Left lung (tissue), 10 donors: ENCODE measurements around the gene ELANE. TPM values are rescaled to one million over a fixed set of nuclear protein-coding genes. Genes with fewer than 3 reads are reported as not detected.

Experiments
- ATAC-seq: fragments of 200-7000 bp; cut with Tn5 transposase; one replicate; pipeline ENCODE4 v1.9.1; 2020; ENCODE audit warnings: moderate library complexity
- DNase-seq, 4 donors: peaks; one replicate each; pipeline ENCODE4 v3.0.0-alpha.2; 2013 to 2020
- H3K27ac ChIP-seq, 2 donors: fragments of 200-600 bp; sonication (generic) in 1 of 2; one replicate each; pipeline versions ENCODE4 v1.5.0 to v1.8.0; 2020 to 2021
- H3K27me3 ChIP-seq, 2 donors: fragments of 200-600 bp; sonication (generic) in 1 of 2; one replicate each; pipeline versions ENCODE4 v1.5.0 to v1.8.0; 2020 to 2021
- H3K36me3 ChIP-seq, 2 donors: fragments of 200-600 bp; sonication (generic) in 1 of 2; one replicate each; pipeline versions ENCODE4 v1.5.0 to v1.8.0; 2020 to 2021
- H3K4me1 ChIP-seq, 2 donors: fragments of 200-600 bp; one replicate each; pipeline ENCODE4 v1.8.0; 2021
- H3K4me3 ChIP-seq, 2 donors: fragments of 200-600 bp; sonication (generic) in 1 of 2; one replicate each; pipeline versions ENCODE4 v1.5.0 to v1.8.0; 2020 to 2021; ENCODE audit warnings: mild to moderate bottlenecking in 1 of 2
- H3K9me3 ChIP-seq, 2 donors: fragments of 200-600 bp; sonication (generic) in 1 of 2; one replicate each; pipeline versions ENCODE4 v1.5.0 to v1.8.0; 2020 to 2021
- intact Hi-C, 2 donors: fragments of 100-400 bp; cut with DNase I; formaldehyde crosslinking; loops; one replicate each; pipeline versions ENCODE4 v1.11.2 to v1.14.2; 2022
- polyA plus RNA-seq, 6 donors: library from polyadenylated mRNA; unstranded; fragments of 120-200 nt; gene quantifications; one replicate each; pipeline ENCODE4 v1.2.1, GENCODE V29; 2013; ENCODE audit not compliant: insufficient read length in 6 of 6
- total RNA-seq, 2 donors: library from RNA; stranded (reverse); fragmentation: NEBNext Ultra II Directional; extraction: Animal tissue kit (Norgen Biotek cat#: 25700); gene quantifications; one replicate each; pipeline ENCODE4 v1.2.1, GENCODE V29; 2021
- TF ChIP-seq, protein P1 (sequence below), 2 donors: fragments of 200-600 bp; sonication (generic) in 1 of 2; IDR thresholded peaks; one replicate each; pipeline versions ENCODE4 v1.5.0 to v1.8.0; 2021; ENCODE audit warnings: antibody characterized with exemption in 2 of 2
- donor health status: DM: no; HTN: yes; CAD: no.
- donor health status: DM: no; HTN: no; CAD: no.

The ELANE gene
- total and polyA plus RNA-seq, 8 donors, result 0.70 to 2.2 (median 1.2) TPM

DNA sequence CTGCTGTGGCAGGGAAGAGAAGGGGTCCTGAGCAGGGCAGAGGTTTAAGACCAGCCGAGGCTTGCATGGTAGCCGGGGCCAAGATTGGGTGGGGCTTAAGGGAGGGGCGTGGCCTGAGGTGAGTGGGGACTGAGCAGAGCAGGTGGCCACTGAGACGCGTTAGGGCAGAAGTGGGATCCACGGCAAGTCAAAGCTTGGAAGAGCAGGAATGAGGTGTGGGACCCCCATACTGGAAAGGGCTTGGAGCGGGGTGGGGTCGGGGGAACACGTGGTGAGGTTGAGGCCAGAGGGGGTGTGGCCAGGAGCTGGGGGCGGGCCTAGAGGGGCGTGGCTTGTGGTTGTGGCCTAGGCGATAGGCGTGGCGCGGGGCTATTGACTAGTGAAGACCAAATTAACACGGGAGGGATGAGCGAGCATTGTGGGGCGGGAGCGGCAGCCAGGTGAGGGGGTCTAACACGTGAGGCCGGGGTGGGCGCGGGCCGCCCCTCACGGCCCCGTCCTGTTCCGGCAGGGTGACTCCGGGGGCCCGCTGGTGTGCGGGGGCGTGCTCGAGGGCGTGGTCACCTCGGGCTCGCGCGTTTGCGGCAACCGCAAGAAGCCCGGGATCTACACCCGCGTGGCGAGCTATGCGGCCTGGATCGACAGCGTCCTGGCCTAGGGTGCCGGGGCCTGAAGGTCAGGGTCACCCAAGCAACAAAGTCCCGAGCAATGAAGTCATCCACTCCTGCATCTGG, 10.6 kb downstream of the ELANE start:
- Histone ChIP-seq H3K9me3 (no peaks in the 10 kb centered on the region), H3K4me3 (peak overlapping the region in 1 of 2 donors; percentile 30), H3K27ac (no peak overlapping the region), H3K4me1 (peaks cover 0 to 50% of the 10 kb centered on the region in 2 donors), H3K36me3 (peaks cover 0 to 6% of the 10 kb centered on the region in 2 donors), H3K27me3 (peaks cover 0 to 37% of the 10 kb centered on the region in 2 donors)
- intact Hi-C loops, result no loop called here
- DNase-seq, result peak in 2 of 4 donors; percentile 74 to 89
- peak; percentile 35 for ATAC-seq
- TF ChIP-seq, protein P1, sequence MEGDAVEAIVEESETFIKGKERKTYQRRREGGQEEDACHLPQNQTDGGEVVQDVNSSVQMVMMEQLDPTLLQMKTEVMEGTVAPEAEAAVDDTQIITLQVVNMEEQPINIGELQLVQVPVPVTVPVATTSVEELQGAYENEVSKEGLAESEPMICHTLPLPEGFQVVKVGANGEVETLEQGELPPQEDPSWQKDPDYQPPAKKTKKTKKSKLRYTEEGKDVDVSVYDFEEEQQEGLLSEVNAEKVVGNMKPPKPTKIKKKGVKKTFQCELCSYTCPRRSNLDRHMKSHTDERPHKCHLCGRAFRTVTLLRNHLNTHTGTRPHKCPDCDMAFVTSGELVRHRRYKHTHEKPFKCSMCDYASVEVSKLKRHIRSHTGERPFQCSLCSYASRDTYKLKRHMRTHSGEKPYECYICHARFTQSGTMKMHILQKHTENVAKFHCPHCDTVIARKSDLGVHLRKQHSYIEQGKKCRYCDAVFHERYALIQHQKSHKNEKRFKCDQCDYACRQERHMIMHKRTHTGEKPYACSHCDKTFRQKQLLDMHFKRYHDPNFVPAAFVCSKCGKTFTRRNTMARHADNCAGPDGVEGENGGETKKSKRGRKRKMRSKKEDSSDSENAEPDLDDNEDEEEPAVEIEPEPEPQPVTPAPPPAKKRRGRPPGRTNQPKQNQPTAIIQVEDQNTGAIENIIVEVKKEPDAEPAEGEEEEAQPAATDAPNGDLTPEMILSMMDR (IDR thresholded peaks at IDR 0.05), result no peak

DNA sequence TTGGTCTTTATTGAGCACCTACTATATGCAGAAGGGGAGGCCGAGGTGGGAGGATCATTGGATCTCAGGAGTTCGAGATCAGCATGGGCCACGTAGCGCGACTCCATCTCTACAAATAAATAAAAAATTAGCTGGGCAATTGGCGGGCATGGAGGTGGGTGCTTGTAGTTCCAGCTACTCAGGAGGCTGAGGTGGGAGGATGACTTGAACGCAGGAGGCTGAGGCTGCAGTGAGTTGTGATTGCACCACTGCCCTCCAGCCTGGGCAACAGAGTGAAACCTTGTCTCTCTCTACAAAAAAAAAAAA, 11.2 kb downstream of the ELANE start:
- intact Hi-C loops, result no loop called here

DNA sequence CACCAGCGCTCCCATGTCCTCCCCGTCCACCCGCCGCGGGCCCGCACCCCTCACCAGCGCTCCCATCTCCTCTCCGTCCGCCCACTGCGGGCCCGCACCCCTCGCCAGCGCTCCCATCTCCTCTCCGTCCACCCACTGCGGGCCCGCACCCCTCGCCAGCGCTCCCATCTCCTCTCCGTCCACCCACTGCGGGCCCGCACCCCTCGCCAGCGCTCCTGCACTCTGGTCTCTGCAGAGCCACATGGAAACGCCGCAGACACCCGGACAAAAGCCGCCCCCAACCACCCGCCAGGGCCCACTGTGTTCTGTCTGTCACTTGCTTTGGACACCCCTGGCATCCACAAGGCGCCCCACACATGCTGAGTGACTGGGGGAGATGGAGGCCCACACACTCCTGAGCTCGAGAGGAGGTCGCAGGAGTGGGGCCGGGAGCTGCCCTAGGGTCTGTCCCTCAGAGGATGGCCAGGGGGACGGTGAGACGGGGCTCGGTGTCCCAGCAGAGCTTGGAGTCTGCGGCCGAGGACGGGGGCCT, 14.7 kb downstream of the ELANE start:
- ATAC-seq (no peak), DNase-seq (no peak)
- Histone ChIP-seq H3K4me3 (no peak overlapping the region), H3K9me3 (no peaks in the 10 kb centered on the region), H3K36me3 (peaks cover 0 to 42% of the 10 kb centered on the region in 2 donors), H3K27me3 (no peaks in the 10 kb centered on the region), H3K27ac (no peak overlapping the region), H3K4me1 (peaks cover 0 to 39% of the 10 kb centered on the region in 2 donors)
- intact Hi-C loops, result no loop called here
- TF ChIP-seq, protein P1 (IDR thresholded peaks at IDR 0.05), result no peak

More for the DNA sequence above, 11.2 kb downstream of the ELANE start:
- Histone ChIP-seq H3K27ac (peak overlapping the region in 1 of 2 donors; percentile 85), H3K4me1 (peaks cover 0 to 50% of the 10 kb centered on the region in 2 donors), H3K36me3 (peaks cover 0 to 11% of the 10 kb centered on the region in 2 donors), H3K4me3 (peak overlapping the region in 1 of 2 donors; percentile 30), H3K27me3 (peaks cover 0 to 32% of the 10 kb centered on the region in 2 donors), H3K9me3 (no peaks in the 10 kb centered on the region)
- TF ChIP-seq, protein P1 (IDR thresholded peaks at IDR 0.05), result no peak
- ATAC-seq (no peak), DNase-seq (no peak)

DNA sequence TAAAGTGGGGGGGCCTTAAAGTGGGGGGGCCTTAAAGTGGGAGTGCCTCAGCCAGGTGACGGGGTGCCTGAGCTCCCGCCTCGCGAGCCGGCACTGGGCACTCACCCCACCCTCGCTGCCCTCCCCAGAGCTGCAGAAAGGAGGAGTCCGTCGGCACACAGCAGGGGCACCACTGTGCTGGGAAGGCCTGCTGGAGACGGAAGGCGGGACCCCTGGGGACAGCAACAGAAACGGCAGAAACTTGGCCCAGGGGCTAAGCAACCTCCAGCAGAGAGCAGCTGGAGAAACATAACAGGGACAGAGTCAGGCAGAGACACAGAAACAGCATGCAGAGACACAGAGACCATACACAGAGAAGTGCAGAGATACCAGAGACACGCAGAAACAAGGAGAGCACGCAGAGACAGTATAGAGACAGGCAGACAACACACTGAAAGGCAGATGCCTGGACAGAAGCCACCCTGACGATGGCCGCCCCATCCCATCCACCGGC, 15.2 kb downstream of the ELANE start:
- Histone ChIP-seq H3K9me3 (no peaks in the 10 kb centered on the region), H3K36me3 (peaks cover 0 to 42% of the 10 kb centered on the region in 2 donors), H3K4me1 (peaks cover 0 to 42% of the 10 kb centered on the region in 2 donors), H3K4me3 (no peak overlapping the region), H3K27me3 (no peaks in the 10 kb centered on the region), H3K27ac (no peak overlapping the region)
- intact Hi-C loops, result no loop called here
- TF ChIP-seq, protein P1 (IDR thresholded peaks at IDR 0.05), result no peak
- DNase-seq (no peak), ATAC-seq (no peak)

DNA sequence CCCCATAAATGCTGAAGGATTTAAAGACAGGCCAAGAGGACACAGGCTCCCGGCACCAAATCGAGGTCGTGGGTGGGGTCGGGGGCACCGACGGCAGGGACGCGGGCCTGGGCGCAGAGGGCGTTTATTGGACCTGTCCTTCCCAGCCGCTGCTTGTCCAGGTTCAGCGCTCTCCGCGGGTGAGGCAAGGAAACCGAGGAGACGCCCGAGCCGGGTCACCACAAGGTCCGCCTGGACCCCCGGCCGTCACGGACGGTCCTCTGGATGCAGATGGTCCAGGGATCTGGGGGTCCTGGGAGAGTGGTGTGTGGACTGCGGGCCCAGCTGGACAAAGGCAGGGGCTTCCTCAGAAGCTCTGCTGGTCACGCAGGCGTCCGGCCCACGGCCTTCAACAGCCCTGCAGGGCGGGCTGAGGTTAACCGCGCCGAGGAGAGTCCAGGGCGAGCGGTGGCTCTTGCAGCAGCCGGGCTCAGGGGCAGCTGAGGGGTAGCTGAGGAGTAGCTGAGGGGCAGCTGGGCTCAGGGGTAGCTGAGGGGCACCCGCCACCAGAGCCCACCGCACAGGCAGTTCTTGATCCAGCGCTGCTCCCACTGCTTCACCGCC, 15.9 kb downstream of the ELANE start:
- no peak overlapping the region for H3K4me3 ChIP-seq
- DNase-seq, result no peak
- no peak for ATAC-seq
- no peaks in the 10 kb centered on the region for H3K27me3 ChIP-seq
- intact Hi-C loops, result no loop called here
- H3K4me1 ChIP-seq, result peaks cover 0 to 39% of the 10 kb centered on the region in 2 donors
- peaks cover 0 to 42% of the 10 kb centered on the region in 2 donors for H3K36me3 ChIP-seq
- no peaks in the 10 kb centered on the region for H3K9me3 ChIP-seq
- H3K27ac ChIP-seq, result no peak overlapping the region
- TF ChIP-seq, protein P1 (IDR thresholded peaks at IDR 0.05), result no peak
